Posterior vena cava (tissue), 2 donors: ENCODE data around the gene SCMH1. TPM values are rescaled to one million over a fixed set of nuclear protein-coding genes. Genes with fewer than 3 reads are reported as not detected.
"Not testable (repeated sequence)": the region's sequence is repeated elsewhere in the genome, so short reads cannot be mapped to it uniquely, and the experiment has no call there.

Experiments used
- DNase-seq: peaks from one replicate; pipeline ENCODE4 v3.0.0-alpha.2; 2020; ENCODE audit warnings: low spot score
- intact Hi-C, 2 donors: fragments of 100-400 bp; cut with DNase I; formaldehyde crosslinking; loops; one replicate each; pipeline versions ENCODE4 v1.14.1 to v1.14.2; 2022 to 2023
- total RNA-seq, 2 donors: library from RNA; stranded (reverse); fragmentation: NEBNext Ultra II Directional; extraction: Animal tissue kit (Norgen Biotek cat#: 25700); gene quantifications; one replicate each; pipeline ENCODE4 v1.2.1, GENCODE V29; 2021
- donor health status: DM: yes; HTN: yes; CAD: no.
- donor health status: DM: yes; HTN: yes; CAD: no.

The SCMH1 gene
- total RNA-seq, 2 donors from 2014 or later, result 37.6 to 41.3 TPM

DNA sequence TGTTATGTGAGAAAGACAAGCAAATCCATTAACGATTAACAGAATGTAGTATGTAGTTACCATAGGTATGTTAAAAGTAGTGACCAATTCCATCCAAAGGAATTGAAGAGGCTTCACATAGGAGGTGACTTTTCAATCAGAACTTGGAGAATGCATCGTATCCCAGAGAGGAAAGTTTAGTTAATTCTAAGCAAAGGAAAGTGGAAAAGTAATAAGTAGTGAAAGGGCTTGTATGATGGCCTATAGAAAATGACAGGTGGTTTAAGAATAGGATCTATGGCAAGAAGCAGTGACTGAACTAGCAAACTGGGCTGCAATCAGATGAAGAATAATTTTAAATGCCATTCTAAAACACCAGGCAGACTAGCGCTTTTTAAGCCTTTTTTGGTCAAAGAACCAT, 16.6 kb downstream of the SCMH1 start:
- no peak for DNase-seq
- intact Hi-C loops, result no loop called here

DNA sequence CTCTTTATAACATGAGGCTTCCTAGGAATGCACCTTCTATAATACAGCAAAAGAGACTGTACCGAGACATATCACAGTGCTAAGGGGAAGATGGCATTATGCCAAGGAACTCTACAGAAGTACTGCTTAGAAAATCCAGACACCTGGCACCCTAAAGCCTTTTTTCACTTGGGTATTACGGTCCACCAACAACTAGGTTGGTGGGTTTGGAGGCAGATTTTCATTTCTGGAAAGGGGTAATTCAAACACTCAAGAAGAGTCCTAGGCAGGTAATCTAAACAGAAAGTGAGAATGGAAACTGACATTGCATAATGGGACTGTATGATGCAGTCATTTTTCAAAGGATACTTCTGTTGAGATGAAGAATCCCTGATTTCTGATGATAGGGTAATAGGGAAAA, 19.6 kb downstream of the SCMH1 start:
- intact Hi-C loops, result no loop called here
- DNase-seq, result no peak

DNA sequence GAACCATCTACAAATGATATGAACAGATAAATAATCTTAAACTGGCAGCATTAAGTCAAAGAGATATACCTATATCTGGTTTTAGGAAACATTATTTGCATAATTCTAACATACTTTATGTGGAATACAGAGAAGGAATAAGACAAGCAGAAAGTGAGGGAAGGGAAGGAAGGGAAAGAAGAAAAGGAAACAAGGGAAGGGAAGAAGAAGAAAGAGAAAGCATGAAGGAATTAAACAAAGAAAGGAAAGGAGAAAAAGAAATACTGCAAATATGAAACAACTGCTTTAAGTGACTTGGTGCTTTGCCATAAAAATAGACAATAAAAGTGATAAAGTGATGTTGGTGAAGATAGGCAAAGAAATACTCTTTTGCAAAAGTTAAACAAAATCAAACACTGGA, 20.1 kb downstream of the SCMH1 start:
- intact Hi-C loops, result no loop called here
- DNase-seq, result no peak

DNA sequence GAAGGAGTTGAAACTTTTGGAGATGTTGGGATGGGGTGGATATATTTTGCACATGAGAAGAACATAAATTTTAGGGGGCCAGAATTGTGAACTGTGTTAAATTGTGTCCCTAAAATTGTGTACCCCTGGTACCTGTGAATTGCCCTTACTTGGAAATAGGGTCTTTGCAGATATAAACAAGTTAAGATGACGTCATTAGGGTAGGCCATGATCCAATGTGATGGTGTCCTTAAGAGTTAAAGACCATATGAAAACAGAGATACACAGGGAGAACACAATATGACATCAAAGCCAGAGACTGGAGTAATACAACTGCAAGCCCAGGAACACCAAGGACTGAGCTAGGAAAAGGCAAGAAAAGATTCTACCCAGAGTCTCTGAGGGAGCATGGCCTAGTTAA, 24.0 kb downstream of the SCMH1 start:
- DNase-seq, result no peak
- intact Hi-C loops, result no loop called here

DNA sequence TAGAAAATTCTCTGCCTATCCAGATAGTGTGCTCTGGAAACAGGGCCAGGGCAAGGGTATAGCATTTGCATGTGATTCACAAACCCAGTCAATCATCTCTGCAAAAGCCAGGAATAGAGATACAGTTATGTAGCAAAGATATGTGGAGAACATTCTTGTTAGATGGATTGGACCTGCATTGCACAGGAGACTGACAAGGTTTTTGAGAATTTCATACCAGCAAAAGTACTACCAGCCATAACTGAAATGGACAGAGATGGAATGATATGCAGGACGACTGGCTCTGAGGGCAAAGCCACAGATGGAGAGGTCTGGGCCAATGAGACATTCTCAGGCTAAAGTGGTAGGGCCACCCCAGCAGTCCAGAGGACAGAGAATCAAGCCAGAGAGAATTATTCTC, 24.7 kb downstream of the SCMH1 start:
- intact Hi-C loops, result no loop called here
- no peak for DNase-seq

DNA sequence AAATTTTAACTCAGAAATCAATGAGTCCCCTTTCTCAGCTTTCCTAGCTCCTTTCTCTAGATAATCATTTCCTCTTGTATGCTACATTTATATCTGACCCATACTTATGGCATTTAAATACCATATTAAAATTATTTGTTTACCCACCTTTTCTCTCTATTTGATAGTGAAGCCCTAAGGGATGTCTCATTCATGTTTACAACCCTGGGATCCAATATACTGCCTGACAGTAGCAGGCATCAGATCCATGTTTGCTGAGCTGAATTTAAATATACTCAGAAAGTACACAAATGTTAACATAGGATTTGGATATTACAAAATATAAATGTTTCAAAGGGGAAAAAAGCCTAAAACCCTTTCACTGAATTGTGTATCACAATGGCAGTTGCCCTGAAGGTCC, 26.5 kb downstream of the SCMH1 start:
- no peak for DNase-seq
- intact Hi-C loops, result no loop called here

DNA sequence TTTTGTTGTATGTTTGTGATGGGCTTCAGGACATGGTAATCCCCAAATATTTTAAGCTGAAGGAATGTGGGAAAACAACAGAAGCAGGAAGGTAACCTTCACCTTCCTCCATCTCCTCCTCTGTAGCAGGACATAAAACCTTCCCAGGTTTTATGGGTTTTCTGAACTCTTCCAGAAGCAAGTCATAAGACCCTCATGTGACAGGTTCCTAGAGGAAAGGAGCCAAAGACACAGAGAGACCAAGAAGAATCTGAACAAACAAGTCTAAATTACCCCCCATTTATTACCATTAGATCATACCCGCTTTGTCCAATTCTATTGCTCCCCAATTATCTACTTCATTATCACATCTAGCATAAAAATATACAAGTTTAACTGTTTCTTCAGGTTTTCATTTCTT, 28.8 kb downstream of the SCMH1 start:
- intact Hi-C loops, result no loop called here
- DNase-seq, result no peak

DNA sequence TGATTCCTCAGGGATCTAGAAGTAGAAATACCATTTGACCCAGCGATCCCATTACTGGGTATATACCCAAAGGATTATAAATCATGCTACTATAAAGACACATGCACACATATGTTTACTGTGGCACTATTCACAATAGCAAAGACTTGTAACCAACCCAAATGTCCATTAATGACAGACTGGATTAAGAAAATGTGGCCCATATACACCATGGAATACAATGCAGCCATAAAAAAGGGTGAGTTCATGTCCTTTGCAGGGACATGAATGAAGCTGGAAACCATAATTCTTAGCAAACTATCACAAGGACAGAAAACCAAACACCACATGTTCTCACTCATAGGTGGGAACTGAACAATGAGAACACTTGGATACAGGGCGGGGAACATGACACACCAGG, 30.5 kb downstream of the SCMH1 start:
- intact Hi-C loops, DNase-seq: not testable (repeated sequence)

DNA sequence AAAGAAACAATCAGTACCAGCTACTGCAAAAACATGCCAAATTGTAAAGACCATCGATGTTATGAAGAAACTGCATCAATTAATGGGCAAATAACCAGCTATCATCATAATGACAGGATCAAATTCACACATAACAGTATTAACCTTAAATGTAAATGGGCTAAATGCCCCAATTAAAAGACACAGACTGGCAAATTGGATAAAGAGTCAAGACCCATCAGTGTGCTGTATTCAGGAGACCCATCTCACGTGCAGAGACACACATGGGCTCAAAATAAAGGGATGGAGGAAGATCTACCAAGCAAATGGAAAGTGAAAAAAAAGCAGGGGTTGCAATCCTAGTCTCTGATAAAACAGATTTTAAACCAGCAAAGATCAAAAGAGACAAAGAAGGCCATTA, 35.1 kb downstream of the SCMH1 start:
- DNase-seq, intact Hi-C loops: not testable (repeated sequence)

DNA sequence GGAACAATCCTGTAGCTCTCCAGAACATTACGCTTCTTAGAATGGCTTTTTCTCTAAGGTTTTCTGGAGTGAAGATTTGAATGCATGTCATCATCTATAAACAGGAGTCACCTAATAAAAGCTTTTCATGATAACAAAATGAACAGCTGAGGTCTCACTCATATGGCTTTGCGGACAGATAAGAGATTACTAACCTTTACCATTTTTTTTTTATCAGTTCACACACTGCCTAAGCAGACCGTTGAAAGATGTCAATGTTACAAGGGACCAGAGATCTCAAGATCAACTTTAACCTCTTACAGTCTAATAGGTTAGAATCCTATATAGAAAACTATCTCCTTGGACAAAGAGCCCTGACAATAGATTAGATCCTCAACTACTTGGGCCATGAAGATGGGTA, 41.4 kb downstream of the SCMH1 start:
- DNase-seq, result no peak
- intact Hi-C loops, result no loop called here

DNA sequence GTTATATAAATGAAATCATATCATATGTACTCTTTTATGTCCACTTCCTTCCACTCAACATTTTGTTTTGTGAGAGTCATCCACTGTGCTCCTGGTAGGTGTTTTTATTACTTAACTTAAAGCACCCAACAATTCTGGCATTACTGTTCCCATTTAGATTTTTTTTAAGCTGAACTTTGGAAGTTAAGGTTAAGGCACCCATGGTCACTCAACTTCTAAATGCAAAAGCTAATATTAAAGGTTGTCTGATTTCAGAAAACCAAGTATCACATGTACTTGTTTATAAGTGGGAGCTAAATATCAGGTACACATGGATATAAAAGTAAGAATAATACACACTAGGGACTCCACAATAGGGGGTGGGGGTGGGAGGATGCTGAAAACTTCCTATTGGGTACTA, 42.7 kb downstream of the SCMH1 start:
- DNase-seq, result no peak
- intact Hi-C loops, result no loop called here

DNA sequence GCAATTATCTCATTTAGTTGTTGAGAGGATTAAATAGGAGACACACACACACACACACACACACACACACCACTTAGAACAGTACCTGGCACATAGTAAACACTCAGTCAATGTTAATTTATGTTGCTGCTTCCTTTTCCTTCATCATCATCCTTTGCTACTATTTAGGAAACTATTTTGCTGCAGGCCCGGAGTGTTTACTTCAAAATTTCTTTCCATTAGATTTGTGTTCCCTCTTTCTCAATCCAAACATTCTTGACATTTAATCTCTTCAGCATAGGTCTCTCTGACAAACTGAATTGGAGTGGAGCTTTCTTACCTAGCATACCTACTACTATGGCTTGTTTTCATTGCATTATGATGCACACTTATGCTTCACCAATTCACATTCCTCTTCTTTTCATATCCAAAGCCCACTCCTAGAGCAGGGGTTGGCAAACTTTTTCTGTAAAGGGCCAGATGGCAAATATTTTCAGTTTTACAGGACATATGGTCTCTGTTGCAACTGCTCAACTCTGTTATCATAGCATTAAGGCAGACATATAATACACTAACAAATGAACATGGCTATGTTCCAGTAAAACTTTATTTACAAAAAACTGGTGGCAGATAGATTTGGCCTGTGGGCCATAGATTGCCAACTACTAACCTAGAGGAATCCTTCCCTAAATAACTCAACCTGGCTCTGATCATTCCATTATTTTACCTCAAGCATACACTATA, 49.5 kb downstream of the SCMH1 start:
- no peak for DNase-seq
- intact Hi-C loops, result no loop called here

DNA sequence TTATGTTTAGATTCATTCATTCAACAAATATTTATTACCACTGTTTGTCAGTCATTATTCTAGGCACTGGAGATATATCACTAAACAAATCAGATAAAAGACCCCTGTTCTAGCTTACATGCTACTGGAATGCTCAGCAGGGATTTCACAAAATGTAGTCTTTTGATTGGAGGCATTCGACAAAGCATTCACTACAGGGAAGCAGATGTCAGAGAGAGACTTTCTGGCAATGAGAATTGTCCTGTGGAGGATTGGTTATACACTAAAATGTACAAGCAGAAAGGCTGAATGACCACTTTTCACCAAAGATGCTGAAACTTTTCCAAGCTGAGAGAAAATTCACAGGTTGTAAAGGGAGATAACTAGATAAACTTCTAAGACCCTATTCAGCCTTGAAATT, 57.7 kb downstream of the SCMH1 start:
- intact Hi-C loops, result no loop called here

DNA sequence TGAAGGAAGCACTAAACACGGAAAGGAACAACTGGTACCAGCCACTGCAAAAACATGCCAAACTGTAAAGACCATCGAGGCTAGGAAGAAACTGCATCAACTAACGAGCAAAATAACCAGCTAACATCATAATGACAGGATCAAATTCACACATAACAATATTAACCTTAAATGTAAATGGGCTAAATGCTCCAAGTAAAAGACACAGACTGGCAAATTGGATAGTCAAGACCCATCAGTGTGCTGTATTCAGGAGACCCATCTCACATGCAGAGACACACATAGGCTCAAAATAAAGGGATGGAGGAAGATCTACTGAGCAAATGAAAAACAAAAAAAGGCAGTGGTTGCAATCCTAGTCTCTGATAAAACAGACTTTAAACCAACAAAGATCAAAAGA, 63.9 kb downstream of the SCMH1 start:
- DNase-seq, intact Hi-C loops: not testable (repeated sequence)

More for the DNA sequence above, 57.7 kb downstream of the SCMH1 start:
- DNase-seq, result no peak

DNA sequence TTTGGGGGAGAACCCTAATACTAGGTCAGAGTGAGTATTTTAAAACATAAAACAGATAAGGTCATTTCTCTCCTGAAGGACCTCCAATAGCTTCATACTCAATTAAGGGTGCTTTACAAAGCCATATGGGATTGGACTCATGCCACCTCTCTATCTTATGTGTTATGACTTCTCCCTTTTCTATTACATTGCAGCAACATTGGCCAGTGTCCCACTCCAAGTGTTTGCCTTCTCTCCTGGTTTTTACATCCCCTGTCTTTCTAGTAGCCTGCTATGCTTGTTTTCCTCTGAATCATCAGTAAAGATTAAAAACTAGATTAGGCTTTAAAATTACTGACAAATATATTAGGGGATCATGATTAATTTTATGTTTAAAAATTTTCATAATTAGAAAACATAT, 66.6 kb downstream of the SCMH1 start:
- DNase-seq, result no peak
- intact Hi-C loops, result no loop called here

DNA sequence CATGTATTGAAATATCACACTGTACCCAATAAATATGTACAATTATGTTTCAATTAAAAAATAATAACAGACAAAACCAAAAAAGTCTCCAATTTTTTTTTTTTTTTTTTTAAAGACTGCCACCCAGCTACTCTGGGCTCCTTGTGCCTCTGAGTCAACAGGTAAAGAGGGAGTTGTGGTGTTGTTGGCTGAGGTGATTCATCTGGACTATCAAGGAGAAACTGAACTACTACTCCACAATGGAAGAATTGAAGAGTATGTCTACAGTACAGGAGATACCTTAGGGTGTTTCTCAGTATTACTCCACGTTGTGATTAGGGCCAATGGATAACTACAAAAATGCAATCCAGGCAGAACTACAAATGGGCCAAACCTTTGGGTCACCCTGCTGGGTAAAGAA, 67.9 kb downstream of the SCMH1 start:
- intact Hi-C loops, result loop anchor here in 1 of 2 donors (5.0 kb wide), 1 partner anchor 1563 kb away; no protein-coding TSS in a partner anchor
- DNase-seq, result no peak

DNA sequence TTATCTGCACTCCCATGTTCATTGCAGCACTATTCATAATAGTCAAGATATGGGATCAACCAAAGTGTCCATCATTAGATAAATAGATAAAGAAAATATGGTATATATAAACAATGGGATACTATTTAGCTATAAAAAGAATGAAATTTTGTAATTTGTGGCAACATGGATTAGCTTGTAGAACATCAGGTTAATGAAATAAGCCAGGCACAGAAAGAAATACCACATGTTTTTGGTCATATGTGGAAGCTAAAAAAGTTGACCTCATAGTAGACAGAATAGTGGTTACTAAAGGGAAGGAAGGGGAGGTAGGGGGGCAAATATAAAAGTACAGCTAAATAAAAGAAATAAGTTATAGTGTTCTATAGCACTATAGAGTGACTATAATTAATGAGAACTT, 68.5 kb downstream of the SCMH1 start:
- intact Hi-C loops, result loop anchor here in 1 of 2 donors (5.0 kb wide), 1 partner anchor 1564 kb away; no protein-coding TSS in a partner anchor

DNA sequence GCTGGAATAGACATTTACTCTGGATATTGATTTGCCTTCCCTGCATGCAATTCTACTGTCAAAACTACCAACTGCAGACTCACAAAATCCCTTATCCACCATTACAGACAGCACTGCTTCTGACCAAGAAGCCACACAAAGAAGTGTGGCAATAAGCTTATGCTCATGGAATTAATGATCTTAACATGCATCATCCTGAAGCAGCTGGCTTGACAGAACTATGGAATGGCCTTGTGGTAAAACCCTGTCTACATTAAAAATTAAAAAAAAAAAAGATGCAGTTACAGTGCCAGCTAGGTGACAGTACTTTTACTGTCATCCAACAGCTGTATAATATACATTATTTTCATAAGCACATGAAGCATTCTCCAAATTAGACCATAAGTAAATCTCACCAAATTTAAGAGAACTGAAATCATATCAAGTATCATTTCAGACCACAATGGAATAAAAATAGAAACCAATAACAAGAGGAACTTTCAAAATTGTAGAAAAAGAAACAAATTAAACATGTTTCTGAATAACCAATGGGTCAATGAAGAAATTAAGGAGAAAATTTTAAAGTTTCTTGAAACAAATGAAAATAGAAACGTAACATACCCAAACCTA, 70.7 kb downstream of the SCMH1 start:
- intact Hi-C loops, result loop anchor here in 1 of 2 donors (5.0 kb wide), 1 partner anchor 1566 kb away; no protein-coding TSS in a partner anchor
- DNase-seq, result no peak

More for the DNA sequence above, 68.5 kb downstream of the SCMH1 start:
- DNase-seq, result no peak

DNA sequence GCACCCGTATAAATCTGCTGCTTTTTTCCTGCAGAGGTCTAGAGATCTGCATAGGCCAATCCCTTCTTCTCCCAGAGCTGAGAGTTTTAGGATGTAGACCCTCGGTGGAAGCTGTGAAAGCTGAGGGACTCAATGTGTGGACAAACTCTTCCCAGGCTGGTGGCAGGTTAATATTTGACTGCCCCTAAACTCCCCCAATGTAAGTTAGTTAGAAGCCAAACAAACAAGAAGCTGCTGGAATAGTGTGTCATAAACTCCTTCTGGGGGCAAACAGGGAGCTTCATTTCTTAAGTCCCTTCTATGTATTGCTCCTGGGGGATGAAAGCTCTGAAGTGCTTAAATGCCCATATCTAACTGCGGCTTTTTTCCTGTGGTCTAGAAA, 72.3 kb downstream of the SCMH1 start:
- DNase-seq, result no peak
- intact Hi-C loops, result loop anchor here in 1 of 2 donors (5.0 kb wide), 1 partner anchor 1568 kb away; no protein-coding TSS in a partner anchor

DNA sequence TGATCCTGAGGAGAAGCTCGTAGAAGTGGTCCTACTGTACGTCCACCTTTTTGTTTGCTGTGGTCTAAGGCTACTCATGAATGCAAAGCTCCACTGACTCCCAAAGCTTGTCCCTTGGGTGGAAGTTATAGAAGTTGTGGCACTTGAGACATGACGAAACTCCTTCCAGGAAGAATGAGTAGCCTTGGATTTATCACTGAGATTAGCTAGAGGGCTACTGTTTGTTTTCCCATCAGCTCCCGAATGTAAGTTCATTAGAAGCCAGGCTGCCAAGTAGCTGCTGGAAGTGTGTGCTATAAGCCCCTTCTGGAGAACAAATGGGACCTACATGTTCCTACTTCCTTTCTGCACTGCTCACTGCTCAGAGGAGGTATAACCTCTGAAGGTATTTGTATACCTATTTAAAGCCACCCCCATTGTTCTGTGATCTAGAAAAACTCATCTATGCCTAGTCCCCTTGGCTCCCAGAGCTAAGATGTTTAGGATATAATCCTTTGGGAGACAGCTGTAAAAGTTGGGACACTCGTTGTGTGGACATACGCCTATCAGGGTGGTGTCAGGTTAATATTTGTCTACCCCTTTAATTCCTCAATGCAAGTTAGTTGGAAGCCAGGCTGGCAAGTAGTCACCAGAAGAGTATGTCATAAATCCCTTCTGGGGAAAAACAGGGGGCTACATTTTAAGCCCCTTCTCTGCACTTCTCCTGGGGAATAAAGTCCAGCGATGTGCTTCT, 72.9 kb downstream of the SCMH1 start:
- DNase-seq, result no peak
- intact Hi-C loops, result no loop called here
